Body of pancreas (tissue), 4 donors: ENCODE measurements around the gene PTGS1.

Experiments used
- CTCF ChIP-seq, 7 experiments: fragments of 450-650 bp in 4 of 7; fragments of 200-600 bp in 3 of 7; sonication (generic) in 3 of 7; IDR thresholded peaks; one replicate each; pipeline ENCODE4 v1.5.1; 2016 to 2019; ENCODE audit warnings: antibody characterized with exemption in 7 of 7
- POLR2A ChIP-seq, 3 donors: fragments of 450-650 bp; IDR thresholded peaks; one replicate each; pipeline ENCODE4 v1.6.1; 2016; ENCODE audit warnings: antibody characterized with exemption in 3 of 3, mild to moderate bottlenecking in 2 of 3

GRCh38 chr9:122329597-122329996 lies 41.2 kb upstream of the PTGS1 start:
- TF ChIP-seq CTCF (IDR thresholded peaks at IDR 0.05) (no peak), POLR2A (IDR thresholded peaks at IDR 0.05) (no peak)
